Measurements from ENCODE around the gene CCR5.

- TF ChIP-seq, protein P1, sequence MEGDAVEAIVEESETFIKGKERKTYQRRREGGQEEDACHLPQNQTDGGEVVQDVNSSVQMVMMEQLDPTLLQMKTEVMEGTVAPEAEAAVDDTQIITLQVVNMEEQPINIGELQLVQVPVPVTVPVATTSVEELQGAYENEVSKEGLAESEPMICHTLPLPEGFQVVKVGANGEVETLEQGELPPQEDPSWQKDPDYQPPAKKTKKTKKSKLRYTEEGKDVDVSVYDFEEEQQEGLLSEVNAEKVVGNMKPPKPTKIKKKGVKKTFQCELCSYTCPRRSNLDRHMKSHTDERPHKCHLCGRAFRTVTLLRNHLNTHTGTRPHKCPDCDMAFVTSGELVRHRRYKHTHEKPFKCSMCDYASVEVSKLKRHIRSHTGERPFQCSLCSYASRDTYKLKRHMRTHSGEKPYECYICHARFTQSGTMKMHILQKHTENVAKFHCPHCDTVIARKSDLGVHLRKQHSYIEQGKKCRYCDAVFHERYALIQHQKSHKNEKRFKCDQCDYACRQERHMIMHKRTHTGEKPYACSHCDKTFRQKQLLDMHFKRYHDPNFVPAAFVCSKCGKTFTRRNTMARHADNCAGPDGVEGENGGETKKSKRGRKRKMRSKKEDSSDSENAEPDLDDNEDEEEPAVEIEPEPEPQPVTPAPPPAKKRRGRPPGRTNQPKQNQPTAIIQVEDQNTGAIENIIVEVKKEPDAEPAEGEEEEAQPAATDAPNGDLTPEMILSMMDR (conservative IDR thresholded peaks at IDR 0.05 in 1 of 2, IDR thresholded peaks at IDR 0.05 in 1 of 2; ENCODE audit: extremely low read depth in 1 of 2, insufficient read depth in 1 of 2, low read depth in 1 of 2, low read length in 2 of 2): no peak
- TF ChIP-seq EZH2 (IDR thresholded peaks at IDR 0.05; ENCODE audit: borderline replicate concordance, low read length): no peak
Measured at GRCh38 chr3:46395766-46396530, 25.2 kb downstream of the CCR5 start.

Data from mammary epithelial cell (primary cell).